Suppressor macrophage treated with lipopolysaccharide for 1 hour (primary cell): Measurements from ENCODE around the gene FAM32A.

ENCODE experiments used
- DNase-seq, 3 donors: peaks; one replicate each; pipeline ENCODE4 v3.0.0-alpha.2; 2020 to 2022

FAM32A gene

GRCh38 chr19:16185123-16185767 is at the start of gene FAM32A:
Gene FAM32A (plus strand): TSS chr19:16185410. CDS start chr19:16185443, 33 bp downstream.
- DNase-seq, result peak; percentile 98 to 100 (median 100)

- DNase-seq, result no peak
Observed at GRCh38 chr19:16135430-16136127, 49.6 kb upstream of the FAM32A start.

DNA sequence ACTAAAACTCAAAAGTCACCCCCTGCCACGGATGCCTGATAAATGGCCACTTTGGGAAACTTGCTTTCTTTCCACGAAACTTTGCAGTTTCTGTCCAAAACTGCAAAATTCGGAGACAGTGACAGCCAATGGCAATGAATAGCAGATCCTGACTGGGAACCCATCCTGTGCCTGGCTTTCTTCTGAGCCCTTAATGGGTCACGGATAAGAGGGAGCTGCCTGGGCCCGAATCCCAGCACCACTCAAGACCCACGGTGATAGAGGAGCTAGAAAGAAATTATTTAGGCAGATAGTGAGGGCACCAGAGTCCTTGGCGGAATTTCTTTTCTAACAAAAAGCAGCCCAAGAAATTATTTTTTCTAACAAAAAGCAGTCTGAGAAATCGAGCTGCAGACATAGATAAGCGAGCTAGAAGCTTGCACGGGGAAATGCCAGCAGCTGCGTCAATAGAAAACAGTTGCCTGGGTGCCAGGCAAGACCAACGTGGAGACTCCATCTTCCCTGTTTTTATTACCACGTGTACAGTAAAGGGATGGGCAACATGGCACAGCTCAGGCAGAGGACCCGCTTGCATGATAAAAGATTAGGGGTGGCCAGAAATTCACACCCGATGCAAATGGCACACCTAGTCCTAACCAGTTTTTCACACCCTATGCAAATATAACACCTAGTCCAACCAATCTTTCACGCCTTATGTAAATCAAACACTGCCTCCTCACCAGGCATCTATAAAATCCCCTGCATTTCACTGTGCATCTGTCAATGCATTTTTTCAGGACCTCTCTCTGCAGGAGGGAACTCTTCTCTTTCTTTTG is 48.8 kb upstream of the FAM32A start:
- no peak for DNase-seq

- no peak for DNase-seq
Observed at GRCh38 chr19:16139752-16140151, 45.5 kb upstream of the FAM32A start.

DNA sequence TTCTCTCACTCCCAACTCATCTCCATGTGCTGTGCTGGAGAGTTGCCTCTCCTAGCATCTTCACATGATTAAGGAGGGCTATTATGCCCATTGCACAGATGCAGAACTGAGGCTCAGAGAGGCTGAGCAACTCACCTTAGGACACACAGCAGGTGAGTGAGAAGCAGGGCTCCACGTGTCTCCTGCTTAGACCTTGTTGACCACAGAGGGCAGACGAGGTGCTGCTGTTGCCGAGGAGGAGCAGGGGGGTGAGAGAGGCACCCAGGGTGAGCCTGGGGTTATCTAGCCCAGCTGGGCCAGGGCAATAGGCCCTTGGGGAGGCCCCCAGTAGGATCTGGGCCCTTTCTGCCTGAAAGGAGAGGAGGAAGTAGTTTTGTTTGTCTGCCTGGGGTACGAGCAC is 44.2 kb upstream of the FAM32A start:
- no peak for DNase-seq

DNA sequence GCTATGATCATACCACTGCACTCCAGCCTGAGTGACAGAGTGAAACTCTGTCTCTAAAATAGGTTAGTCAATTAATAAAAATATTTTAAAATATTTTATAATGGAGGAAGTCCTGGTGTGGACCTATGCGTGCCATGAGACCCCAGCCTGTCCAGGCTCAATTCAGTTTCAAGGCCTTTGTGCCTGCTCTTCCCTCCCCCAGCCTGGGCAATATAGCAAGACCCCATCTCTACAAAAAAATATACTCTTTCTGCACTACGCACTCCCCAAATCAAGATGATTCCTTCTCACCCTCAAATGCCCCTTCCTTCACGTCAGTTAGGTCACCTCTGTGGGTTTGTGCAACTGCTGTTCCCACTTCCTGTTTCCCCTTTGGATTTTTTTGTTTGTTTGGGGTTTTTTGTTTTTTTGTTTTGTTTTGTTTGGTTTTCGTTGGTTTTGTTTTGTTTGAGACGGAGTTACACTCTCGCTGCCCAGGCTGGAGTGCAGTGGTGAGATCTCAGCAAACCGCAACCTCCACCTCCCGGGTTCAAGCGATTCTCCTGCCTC is 43.1 kb upstream of the FAM32A start:
- peak; percentile 77 to 85 (median 80) for DNase-seq

GRCh38 chr19:16143399-16144215 is 41.6 kb upstream of the FAM32A start, which contains the start of gene HSH2D:
Gene HSH2D (plus strand): TSS chr19:16143685. CDS start chr19:16148751, 5,066 bp downstream.
- peak in 2 of 3 donors; percentile 56 to 65 for DNase-seq

DNA sequence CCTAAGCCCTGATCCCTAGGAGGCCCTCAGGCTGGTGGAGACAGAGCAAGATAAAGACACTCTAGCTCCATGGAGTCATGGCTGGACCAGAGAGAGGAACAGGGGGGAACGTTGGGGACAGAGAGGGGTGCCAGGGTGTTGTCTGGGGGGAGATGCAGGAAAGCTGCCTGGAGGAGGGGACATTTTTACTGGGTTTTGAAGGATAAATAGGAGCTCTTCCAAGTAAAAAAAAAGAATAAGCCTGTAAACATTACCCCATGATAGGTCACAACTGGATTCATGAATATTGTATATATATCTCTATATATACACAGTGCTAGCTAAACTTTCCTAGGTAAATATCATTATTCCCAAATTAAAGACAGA is 41.0 kb upstream of the FAM32A start:
- DNase-seq, result no peak

GRCh38 chr19:16146112-16146511 is 39.1 kb upstream of the FAM32A start:
- no peak for DNase-seq

DNA sequence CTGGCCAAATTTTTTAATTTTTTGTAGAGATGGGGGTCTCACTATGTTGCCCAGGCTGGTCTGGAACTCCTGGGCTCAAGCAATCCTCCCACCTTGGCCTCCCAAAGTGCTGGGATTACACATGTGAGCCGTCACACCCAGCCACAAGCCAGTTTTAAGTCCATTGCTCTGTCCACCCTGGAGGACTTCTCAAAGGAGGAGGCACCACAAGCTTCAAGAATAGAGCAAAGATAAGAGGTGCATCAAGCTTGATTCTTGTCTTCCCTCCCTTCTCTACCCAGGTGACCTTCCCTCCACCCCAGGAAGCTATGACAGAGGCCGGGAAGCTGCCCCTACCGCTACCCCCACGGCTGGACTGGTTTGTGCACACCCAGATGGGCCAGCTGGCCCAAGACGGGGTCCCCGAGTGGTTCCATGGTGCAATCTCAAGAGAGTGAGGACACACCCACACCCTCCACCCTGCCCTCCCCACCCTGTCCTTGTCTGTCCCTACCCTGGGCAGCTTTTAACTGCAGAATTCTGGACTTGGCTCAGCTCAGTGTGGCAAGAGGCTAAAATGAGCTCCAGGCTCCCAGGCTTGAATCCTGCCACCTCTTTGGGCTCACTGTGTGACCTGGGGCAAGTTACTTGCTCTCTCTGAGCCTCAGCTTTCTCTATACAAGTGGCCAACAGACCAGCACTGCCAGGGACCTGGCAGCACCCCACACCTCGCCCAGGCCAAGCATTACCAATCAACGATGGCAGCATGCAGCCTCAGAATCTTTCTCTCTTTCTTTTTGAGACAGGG is 36.6 kb upstream of the FAM32A start:
- no peak for DNase-seq

- DNase-seq, result no peak
Observed at GRCh38 chr19:16153582-16154336, 31.5 kb upstream of the FAM32A start.

GRCh38 chr19:16154557-16154956 is 30.7 kb upstream of the FAM32A start:
- DNase-seq, result no peak

GRCh38 chr19:16155128-16155527 is 30.1 kb upstream of the FAM32A start:
- no peak for DNase-seq

DNA sequence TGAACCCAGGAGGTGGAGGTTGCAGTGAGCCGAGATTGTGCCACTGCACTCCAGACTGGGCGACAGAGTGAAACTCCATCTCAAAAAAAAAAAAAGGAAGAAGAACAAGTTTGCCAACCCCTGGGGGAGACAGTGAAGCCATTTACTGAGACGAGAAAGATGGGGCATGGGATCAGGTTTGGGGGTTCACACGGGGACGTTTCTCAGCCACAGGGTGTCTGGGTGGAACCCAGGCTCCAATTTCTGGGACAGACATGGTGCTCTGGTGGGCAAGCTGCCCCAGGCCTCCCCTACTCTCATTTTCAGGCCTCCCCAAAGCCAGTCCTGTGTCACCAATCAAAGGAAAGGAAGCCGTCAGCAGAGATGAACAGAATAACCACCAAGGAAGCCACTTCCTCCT is 28.3 kb upstream of the FAM32A start:
- no peak for DNase-seq

GRCh38 chr19:16157601-16158000 is 27.6 kb upstream of the FAM32A start:
- no peak for DNase-seq

GRCh38 chr19:16159655-16160054 is 25.6 kb upstream of the FAM32A start:
- no peak for DNase-seq

GRCh38 chr19:16160445-16160942 is 24.7 kb upstream of the FAM32A start:
- DNase-seq, result no peak

DNA sequence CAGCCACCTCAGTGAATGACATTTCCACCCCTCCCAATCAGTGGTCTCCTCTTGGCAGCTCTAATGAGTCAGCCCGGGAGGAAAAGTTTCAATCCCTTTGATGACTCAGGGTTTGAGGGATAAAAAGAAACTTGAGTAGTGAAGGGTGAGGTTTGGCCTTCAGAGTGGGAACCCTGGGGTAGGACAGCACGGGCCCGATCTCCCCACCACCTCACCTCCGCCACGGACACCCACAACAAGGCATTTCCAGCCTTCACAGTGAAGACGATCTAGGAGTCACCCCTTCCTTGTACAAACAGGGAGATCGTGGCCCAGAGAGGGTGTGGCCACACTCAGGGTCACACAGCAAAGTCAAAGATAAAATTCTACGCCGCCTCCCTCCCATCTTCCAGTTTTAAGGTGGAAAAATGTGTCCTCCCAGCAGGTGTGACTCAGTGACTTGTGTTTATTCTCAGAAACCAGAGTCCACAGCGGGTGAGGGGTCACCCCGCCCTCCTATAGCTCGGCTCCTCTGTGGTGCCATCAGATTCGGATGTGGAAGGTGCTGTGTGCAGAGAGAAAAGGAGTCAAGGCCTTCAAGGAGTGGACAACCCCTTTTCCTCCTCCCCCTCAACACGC is 24.2 kb upstream of the FAM32A start:
- DNase-seq, result peak; percentile 73 to 88 (median 81)

GRCh38 chr19:16161840-16162239 is 23.4 kb upstream of the FAM32A start:
- peak; percentile 37 to 67 (median 64) for DNase-seq

DNA sequence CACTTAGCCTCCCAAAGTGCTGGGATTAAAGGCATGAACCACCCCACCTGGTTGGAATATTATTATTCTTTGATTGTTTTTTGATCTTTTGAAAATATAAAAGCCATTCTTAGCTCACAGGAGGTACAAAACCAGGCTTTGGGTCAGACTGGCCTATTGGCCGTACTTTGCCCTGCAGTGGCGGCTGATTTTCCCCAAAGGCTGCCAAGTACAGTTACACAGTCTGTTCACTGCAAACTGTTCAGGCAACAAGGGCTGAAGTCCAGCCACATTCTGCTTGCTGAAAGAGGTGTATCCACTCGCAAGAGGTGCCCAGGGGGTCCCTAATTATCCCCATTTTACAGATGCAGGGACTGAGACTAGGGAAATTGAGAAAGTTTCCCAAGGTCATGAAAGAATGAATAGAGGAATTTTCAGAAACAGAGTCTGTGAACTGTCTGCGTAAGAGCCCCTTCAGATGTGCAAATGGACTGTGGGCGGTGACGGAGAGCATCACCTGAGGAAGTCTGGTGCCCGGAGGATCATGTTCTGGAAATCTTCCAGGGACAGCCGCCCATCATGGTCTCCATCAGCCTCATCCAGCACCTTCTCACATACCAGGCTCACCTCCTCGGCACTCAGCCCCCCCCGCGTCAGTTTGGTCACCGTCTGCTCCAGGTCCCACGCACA is 20.9 kb upstream of the FAM32A start:
- no peak for DNase-seq
